NCI-H2171 (cell line): ENCODE data around the gene CDYL.
"Not testable (repeated sequence)": the region's sequence is repeated elsewhere in the genome, so short reads cannot be mapped to it uniquely, and the experiment has no call there.

ENCODE experiments used
- DNase-seq: peaks from one replicate; lab custom pipeline; 2025; lab: John Stamatoyannopoulos, UW

Gene CDYL

GRCh38 chr6:4846387-4846786 lies 70.2 kb downstream of the CDYL start:
- DNase-seq = no peak

- DNase-seq = no peak
Measured at GRCh38 chr6:4848382-4849068, 72.3 kb downstream of the CDYL start.

GRCh38 chr6:4849226-4850022 lies 73.2 kb downstream of the CDYL start:
- DNase-seq = no peak

DNA sequence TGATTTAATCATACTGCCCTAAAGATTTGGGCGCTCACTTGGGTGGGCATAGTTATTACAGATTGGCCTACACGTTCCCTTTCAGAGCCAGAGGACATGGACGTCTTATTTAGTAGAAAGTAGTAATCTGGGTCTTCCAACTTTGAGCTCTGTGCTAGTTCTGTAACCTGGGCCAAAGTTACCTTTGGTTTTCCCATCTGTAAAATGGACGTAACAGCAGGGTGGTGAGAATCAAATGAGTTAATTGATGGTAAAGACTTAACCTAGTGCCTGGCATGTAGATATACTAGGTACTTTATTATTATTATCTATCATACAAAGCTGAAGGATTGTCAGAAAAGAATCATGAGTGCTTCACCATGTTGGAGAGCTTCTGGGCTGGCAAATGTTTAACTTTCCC lies 74.8 kb downstream of the CDYL start:
- no peak for DNase-seq

DNA sequence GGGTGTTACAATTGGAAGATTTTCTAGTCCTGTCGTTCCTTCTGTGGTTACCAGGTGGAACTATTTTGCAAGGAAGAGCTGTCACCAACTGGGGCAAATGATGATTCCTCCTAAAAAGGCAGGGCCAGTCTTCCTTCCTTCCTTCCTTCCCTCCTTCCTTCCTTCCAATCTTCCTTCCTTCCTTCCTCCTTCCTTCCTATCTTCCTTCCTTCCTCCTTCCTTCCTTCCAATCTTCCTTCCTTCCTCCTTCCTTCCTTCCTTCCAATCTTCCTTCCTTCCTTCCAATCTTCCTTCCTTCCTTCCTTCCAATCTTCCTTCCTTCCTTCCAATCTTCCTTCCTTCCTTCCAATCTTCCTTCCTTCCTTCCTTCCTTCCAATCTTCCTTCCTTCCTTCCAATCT lies 76.0 kb downstream of the CDYL start:
- DNase-seq = not testable (repeated sequence)

DNA sequence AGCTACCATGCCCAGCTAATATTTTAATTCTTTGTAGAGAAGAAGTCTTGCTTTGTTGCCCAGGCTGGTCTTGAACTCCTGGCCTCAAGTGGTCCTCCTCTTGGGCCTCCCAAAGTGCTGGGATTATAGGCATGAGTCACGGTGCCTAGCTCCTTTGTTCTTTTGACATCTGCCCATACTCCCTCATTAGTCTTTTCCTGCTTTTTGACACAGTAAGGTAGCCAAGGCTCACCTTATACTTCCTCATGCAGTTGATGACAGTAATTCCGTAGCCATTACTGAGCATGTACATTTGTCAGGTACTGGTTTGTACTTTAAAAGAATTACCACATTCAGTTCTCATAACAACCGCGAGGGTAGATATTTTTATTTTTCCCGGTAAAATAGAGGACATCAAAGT lies 76.7 kb downstream of the CDYL start:
- DNase-seq = no peak

- no peak for DNase-seq
Measured at GRCh38 chr6:4853349-4853748, 77.1 kb downstream of the CDYL start.

DNA sequence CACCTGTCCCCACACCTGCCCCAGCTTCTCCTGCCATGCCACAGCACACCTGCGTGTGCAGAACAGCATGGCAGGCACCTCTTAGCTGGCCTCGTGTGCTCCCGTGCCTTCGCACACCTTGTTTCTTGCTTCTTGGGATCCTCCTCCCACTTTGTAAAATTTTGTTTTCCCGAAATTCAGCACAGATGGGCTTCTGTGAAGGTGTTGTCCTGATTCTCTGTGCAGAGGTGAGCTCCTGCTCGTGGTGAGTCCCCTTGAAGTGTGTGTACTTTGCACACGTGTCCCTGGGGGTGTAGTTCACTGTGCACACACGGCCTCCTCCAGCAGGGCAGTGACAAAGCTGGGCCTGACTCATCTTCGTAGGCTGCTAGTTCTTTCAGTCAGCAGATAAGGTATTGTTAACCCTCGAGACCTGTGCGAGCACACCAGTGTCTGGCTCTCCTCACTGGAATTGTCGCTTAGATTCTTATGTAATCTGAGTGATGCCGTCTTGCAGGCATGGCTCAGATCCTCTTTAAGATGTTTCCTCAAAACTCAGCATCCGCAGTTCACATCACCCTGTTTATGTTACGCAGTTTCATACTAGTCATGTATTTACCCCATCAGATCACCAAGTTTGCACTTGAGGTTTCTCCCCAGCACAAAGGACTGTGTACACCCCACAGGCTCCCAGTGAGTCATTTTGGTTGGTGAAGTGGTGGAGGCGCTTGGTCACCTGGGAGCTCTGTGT lies 77.7 kb downstream of the CDYL start:
- no peak for DNase-seq

GRCh38 chr6:4856785-4857184 lies 80.6 kb downstream of the CDYL start:
- no peak for DNase-seq

- DNase-seq = no peak
Measured at GRCh38 chr6:4858194-4859015, 82.2 kb downstream of the CDYL start.

GRCh38 chr6:4860387-4860786 lies 84.2 kb downstream of the CDYL start:
- no peak for DNase-seq

DNA sequence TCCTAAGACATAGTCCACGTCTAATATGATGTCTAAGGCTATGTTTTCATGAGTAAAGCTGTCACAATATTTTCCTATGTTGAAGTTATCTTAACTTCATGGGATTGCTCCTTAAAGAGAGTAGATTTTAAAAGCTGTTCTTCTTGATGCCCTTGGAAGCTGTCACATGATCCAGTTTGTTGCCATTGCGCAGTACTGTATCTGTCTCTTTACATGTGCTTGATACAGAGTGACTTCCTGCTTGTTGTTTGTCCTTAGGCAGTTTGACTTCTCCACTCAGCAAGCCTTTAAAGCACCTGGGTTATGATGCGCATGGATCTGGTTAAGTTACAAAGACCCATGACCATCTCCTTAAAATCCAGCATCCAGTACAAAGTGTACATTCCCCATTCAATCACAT lies 85.4 kb downstream of the CDYL start:
- no peak for DNase-seq

- DNase-seq = no peak
Measured at GRCh38 chr6:4864519-4864918, 88.3 kb downstream of the CDYL start.

DNA sequence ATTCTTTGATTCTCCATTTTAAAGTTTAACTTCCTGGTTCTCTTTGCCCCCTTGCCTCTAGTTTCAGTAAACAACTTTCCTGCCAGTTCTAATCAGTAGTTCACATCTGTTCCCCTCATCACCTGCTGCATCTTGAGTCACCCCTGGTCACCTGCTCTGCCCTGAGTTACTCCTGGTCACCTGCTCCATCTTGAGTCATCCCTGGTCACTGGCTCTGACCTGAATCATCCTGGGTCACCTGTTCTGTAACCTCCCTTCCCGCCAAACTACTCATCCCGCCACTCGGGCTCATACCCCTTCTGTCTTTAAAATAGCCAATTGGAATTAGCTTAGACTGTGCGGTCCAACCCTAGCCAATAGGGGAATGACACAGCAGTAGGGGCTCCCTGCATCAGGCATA lies 88.8 kb downstream of the CDYL start:
- not testable (repeated sequence) for DNase-seq

DNA sequence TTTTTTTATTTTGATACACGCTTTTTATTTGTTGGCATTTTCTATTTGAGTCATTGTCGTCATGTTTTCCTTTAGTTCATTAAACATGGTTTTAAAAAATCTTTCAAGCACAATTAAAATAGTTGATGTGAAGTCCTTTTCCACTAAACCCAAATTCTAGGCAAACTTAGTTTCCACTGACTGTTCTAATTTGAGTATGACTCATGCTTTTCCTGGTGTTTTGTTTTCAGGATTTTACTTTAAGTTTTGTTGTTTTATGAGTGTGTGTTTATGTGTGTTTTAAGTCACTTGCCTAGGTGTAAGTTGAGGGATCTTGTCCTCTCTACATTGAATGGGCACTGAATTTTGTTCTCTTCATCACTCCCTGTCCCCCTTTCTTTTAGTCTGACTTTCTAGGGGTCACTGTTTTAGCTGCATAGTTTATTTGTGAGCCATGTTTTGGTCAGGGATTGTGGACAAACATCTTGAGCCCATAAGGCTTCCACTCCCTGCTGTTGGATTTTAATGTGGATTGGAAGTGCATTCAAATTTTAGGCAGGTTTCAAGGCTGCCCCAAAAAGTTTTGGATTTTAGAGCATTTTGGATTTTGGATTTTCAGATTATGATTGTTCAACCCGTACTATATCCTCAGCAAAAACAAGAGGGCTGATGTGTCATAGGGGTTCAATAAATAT lies 94.8 kb downstream of the CDYL start:
- no peak for DNase-seq

DNA sequence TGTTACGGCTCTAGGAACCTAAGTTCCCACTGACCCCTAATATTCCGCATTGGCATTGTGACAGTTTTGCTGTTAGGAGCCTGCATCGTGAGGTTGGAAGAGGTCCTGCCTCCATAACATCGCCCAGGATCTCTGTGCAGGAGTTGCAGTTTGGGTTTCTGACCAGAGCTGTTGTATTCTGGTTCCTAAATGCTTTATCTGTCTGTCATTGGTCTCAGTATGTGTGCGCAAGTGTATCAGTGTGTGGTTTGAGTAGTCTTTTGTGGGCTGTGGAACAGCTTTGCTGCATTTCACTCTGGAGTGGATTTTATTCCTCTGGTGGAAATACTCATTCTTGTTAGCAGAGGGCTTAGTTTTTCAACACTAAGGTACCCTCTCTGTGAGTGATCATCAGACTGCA lies 95.6 kb downstream of the CDYL start:
- DNase-seq = no peak

- DNase-seq = no peak
Measured at GRCh38 chr6:4872841-4873240, 96.6 kb downstream of the CDYL start.

GRCh38 chr6:4873928-4874327 lies 97.7 kb downstream of the CDYL start:
- DNase-seq = no peak

DNA sequence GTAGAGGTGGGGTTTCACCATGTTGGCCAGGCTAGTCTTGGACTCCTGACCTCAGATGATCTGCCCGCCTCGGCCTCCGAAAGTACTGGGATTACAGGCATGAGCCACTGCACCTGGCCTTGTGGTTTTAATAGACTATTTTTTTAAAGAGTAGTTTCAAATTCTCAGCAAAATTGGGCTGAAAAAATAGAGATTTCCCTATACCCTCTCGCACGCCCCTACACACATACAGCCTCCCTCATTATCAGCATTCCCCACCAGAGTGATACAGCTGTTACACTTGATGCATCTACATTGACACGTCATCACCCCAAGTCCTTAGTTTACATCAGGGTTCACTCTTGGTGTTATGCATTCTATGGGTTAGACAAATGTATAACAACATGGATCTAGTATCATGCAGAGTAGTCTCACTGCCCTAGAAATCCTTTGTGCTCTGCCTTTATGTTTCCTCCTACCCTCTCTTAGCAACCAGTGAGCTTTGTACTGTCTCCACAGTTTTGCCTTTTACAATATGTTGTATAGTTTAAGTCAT lies 103.6 kb downstream of the CDYL start:
- DNase-seq = no peak

DNA sequence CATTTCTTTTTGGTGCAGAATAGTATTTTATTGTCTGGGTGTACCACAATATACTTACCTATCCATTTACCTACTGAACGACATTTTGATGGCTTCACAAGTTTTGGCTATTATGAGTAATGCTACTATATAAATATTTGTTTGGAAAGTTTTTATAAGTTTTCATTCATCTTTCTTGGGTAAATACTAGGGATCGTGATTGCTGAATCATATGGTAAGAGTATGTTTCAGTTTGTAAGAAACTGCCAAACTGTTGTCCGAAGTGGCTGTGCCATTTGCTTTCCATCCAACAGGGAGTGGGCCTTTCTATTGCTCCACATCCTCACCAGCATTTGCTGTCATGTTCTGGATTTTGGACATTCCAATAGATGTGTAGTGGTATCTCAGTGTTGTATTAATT lies 104.2 kb downstream of the CDYL start:
- DNase-seq = no peak

GRCh38 chr6:4883298-4883697 lies 107.1 kb downstream of the CDYL start:
- DNase-seq = no peak
